HG03558 (cell line): ENCODE data around the gene STPG1.

Experiments
- ATAC-seq: cut with Tn5 transposase; IDR thresholded peaks from one replicate; pipeline ENCODE4 v1.9.1; 2021; ENCODE audit warnings: moderate number of reproducible peaks; ENCODE audit not compliant: unreplicated experiment; ENCODE audit errors: extremely low read depth

The STPG1 gene

GRCh38 chr1:24347159-24347934, 66.2 kb downstream of the STPG1 start:
- no peak for ATAC-seq

GRCh38 chr1:24345334-24345733, 68.2 kb downstream of the STPG1 start:
- no peak for ATAC-seq

GRCh38 chr1:24344090-24344742, 69.4 kb downstream of the STPG1 start:
- ATAC-seq, result no peak

- no peak for ATAC-seq
Measured at GRCh38 chr1:24343412-24344089, 70.0 kb downstream of the STPG1 start.

- no peak for ATAC-seq
Measured at GRCh38 chr1:24341260-24341659, 72.3 kb downstream of the STPG1 start.

- ATAC-seq, result no peak
Measured at GRCh38 chr1:24340770-24341169, 72.8 kb downstream of the STPG1 start.

- no peak for ATAC-seq
Measured at GRCh38 chr1:24339996-24340395, 73.6 kb downstream of the STPG1 start.

- ATAC-seq, result no peak
Measured at GRCh38 chr1:24338447-24338846, 75.1 kb downstream of the STPG1 start.

GRCh38 chr1:24337455-24337854, 76.1 kb downstream of the STPG1 start:
- no peak for ATAC-seq

- no peak for ATAC-seq
Measured at GRCh38 chr1:24336075-24336474, 77.5 kb downstream of the STPG1 start.

GRCh38 chr1:24331961-24332673, 81.5 kb downstream of the STPG1 start:
- ATAC-seq, result no peak

- no peak for ATAC-seq
Measured at GRCh38 chr1:24329797-24330543, 83.6 kb downstream of the STPG1 start.

- no peak for ATAC-seq
Measured at GRCh38 chr1:24329331-24329730, 84.3 kb downstream of the STPG1 start.

GRCh38 chr1:24327891-24328290, 85.7 kb downstream of the STPG1 start:
- no peak for ATAC-seq

GRCh38 chr1:24327486-24327885, 86.1 kb downstream of the STPG1 start:
- no peak for ATAC-seq

- ATAC-seq, result no peak
Measured at GRCh38 chr1:24325587-24326449, 87.8 kb downstream of the STPG1 start.

GRCh38 chr1:24324903-24325302, 88.7 kb downstream of the STPG1 start:
- no peak for ATAC-seq

- ATAC-seq, result no peak
Measured at GRCh38 chr1:24323281-24323680, 90.3 kb downstream of the STPG1 start.
